SJCRH30 (cell line): Measurements from ENCODE around the gene CBX6. TPM values are rescaled to one million over a fixed set of nuclear protein-coding genes. Genes with fewer than 3 reads are reported as not detected.
A peak's percentile ranks its signal among the peaks of the same experiment; 100 is the strongest.

Experiments used
- DNase-seq, 2 experiments: peaks; one replicate each; pipeline ENCODE4 v3.0.0-alpha.2; 2015 to 2020
- H3K27ac ChIP-seq: fragments of 250-450 bp; sonication (Bioruptor Pico); 2 replicates; pipeline ENCODE4 v1.5.1; 2020; ENCODE audit warnings: mild to moderate bottlenecking, moderate library complexity
- H3K27me3 ChIP-seq: fragments of 250-450 bp; sonication (Bioruptor Pico); 2 replicates; pipeline ENCODE4 v1.5.1; 2020; ENCODE audit warnings: mild to moderate bottlenecking, moderate library complexity
- H3K36me3 ChIP-seq: fragments of 250-450 bp; sonication (Bioruptor Pico); 2 replicates; pipeline ENCODE4 v1.5.1; 2020; ENCODE audit warnings: mild to moderate bottlenecking, moderate library complexity
- H3K4me1 ChIP-seq: fragments of 250-450 bp; sonication (Bioruptor Pico); 2 replicates; pipeline ENCODE4 v1.5.1; 2020; ENCODE audit warnings: mild to moderate bottlenecking, moderate library complexity
- H3K4me3 ChIP-seq: fragments of 250-450 bp; sonication (Bioruptor Pico); 2 replicates; pipeline ENCODE4 v1.5.1; 2020; ENCODE audit warnings: mild to moderate bottlenecking, moderate library complexity
- H3K9me3 ChIP-seq: fragments of 250-450 bp; sonication (Bioruptor Pico); replicated peaks from 2 replicates; pipeline ENCODE4 v1.5.1; 2020; ENCODE audit warnings: mild to moderate bottlenecking, moderate library complexity
- total RNA-seq: library from RNA; depleted of rRNA; stranded (reverse); fragments of >200 nt; shearing (Covaris generic); gene quantifications from 2 replicates; pipeline ENCODE4 v1.2.3, GENCODE V29; 2014

The CBX6 gene
- total RNA-seq, 1 experiment from 2014 or later: 40.5 TPM

DNA sequence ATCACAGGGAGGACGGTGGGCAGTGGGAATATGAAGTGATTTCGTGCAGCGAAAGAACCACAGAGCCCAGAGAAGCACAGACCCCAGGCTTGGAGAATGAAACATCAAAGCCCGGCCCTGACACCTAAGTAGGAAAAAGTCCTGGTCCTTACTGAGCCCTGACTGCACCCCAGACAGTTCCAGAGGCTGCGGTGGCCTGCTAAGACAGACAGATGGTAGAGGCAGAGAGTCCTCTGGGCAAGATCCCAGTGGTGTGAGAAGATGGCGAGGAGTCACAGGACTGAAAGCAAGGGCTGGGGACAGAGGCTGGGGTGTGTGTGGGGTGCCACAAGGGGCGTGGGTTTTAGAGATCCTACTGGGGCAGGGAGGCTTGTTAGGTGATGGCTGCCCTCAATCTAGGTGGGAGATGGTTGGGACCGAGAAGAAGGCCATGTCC, 3.7 kb downstream of the CBX6 start:
- Histone ChIP-seq H3K27me3 (no peaks in the 10 kb centered on the region), H3K27ac (no peak overlapping the region), H3K4me3 (no peak overlapping the region), H3K9me3 (no peaks in the 10 kb centered on the region), H3K36me3 (peaks cover 2% of the 10 kb centered on the region; the same call in 1 of the 2 replicates), H3K4me1 (peaks cover 6% of the 10 kb centered on the region; the same call in 1 of the 2 replicates)
- DNase-seq: no peak

DNA sequence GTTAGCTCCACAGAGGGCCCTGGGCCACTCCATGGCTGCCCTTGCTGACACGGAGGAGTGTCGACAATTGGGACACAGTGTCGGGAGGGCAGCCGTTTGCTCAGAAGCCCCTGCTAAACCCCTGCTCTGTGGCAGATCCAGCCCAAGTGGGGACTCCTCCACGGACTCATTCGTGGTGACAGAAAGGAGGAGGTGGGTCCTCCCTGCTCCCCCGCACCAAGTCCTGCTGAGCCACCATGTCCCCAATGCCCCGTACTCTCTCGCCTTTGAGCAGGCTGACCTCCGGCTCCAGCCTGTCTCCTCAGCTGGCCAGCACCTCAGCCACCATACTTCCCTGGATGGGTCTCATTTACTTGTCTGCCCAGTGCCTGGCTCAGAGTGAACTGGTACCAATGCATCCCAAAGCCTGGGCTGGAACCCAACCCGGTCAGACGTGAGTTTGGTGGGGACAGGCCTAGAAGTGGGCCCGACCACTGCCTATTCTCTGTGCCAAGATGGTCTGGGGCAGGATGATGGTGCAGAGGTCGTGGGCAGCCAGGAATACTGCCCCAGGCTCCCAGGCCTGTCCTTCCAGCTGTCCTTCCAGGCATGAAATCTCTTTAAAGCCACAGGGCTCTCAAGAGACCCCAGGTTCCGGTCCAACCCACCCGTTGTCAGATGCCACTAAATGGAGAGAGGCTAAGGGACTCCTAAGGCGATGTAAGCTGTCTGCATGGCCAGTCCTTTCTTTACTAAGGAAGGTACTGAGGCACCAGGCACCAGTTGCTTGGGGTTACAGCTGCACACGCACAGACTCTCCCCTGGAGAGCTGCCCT, 4.3 kb downstream of the CBX6 start:
- no peak for DNase-seq

DNA sequence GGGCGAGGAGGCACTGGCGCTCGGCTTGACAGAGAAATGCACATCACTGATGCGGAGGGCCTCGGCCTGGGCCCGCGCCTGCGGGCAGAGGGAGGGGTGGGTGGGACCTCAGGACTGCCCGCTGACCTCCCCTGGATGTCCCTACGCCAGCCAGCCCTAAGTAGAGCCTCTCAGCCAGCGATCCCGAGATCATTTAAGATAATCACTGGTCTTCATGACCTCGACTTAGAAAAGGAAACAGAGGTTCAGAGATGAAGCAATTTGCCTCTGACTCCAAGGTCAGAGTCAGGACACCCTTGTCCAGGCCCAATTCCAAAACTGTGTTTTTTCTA, 4.9 kb downstream of the CBX6 start:
- Histone ChIP-seq H3K36me3 (peaks cover 2% of the 10 kb centered on the region; the same call in 1 of the 2 replicates), H3K4me3 (no peak overlapping the region), H3K27me3 (no peaks in the 10 kb centered on the region), H3K27ac (no peak overlapping the region), H3K9me3 (no peaks in the 10 kb centered on the region), H3K4me1 (peaks cover 6% of the 10 kb centered on the region; the same call in 1 of the 2 replicates)
- no peak for DNase-seq

More for the DNA sequence above, 4.3 kb downstream of the CBX6 start:
- Histone ChIP-seq H3K9me3 (no peaks in the 10 kb centered on the region), H3K27ac (no peak overlapping the region), H3K27me3 (no peaks in the 10 kb centered on the region), H3K4me3 (no peak overlapping the region), H3K4me1 (peaks cover 6% of the 10 kb centered on the region; the same call in 1 of the 2 replicates), H3K36me3 (peaks cover 2% of the 10 kb centered on the region; the same call in 1 of the 2 replicates)

DNA sequence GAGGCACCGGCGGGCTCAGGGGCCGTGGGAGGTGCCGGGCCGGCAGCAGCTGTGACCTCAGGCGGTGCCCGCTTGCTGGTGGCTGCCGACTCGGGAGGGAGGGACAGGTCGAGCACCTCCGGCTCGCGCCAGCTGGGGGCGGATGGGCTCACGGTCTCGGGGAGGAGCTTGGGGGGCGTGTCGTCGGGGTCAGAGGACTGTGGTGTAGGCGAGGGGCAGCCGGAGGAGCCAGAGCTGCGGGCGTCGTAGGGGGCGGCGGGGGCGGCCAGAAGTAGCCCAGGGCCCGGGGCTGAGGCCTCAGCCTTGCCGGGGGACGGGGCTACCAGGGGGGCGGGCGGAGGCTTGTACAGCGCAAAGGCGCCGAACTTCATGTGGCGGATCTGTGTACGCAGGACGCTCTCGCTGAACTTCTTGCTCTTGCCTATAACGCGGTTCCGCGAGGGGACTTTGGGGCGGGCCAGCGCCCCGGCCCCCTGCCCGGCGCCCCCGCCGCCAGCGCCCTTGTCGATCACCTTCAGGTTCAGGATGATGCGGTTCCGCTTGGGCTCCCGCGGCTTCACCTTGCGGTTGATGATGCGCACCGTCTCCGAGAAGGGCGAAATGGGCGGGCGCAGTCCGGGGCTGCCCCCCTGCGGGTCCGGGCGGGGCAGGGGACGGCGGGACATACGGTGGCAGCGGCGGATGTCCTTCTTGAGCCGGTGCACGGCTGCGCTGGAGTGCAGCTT, 5.5 kb downstream of the CBX6 start:
- H3K27me3 ChIP-seq: no peaks in the 10 kb centered on the region
- peaks cover 6% of the 10 kb centered on the region; the same call in 1 of the 2 replicates for H3K4me1 ChIP-seq
- H3K36me3 ChIP-seq: peaks cover 2% of the 10 kb centered on the region; the same call in 1 of the 2 replicates
- H3K27ac ChIP-seq: no peak overlapping the region
- no peak for DNase-seq
- H3K4me3 ChIP-seq: no peak overlapping the region
- H3K9me3 ChIP-seq: no peaks in the 10 kb centered on the region

DNA sequence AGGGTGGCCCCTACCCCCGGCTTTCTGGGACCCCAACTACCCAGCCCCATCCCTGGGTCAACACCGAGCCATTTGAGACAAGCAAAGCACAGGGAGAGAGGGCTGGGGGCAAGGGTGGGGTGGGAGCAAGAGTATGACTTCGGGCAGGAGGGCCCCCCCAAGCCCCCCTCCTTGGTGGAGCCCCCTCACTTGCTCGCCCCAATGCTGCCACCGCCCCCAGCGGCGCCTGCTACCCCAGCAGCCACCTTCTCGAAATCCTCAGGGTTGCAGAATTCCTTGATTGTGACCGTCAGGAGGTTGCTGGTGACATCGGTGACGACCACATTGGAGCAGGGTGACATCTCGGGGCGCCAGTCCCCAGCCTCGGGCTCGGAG, 6.0 kb downstream of the CBX6 start:
- peaks cover 2% of the 10 kb centered on the region; the same call in 1 of the 2 replicates for H3K36me3 ChIP-seq
- H3K27ac ChIP-seq: no peak overlapping the region
- H3K27me3 ChIP-seq: no peaks in the 10 kb centered on the region
- no peak for DNase-seq
- no peaks in the 10 kb centered on the region for H3K9me3 ChIP-seq
- no peak overlapping the region for H3K4me3 ChIP-seq
- H3K4me1 ChIP-seq: peaks cover 6% of the 10 kb centered on the region; the same call in 1 of the 2 replicates

DNA sequence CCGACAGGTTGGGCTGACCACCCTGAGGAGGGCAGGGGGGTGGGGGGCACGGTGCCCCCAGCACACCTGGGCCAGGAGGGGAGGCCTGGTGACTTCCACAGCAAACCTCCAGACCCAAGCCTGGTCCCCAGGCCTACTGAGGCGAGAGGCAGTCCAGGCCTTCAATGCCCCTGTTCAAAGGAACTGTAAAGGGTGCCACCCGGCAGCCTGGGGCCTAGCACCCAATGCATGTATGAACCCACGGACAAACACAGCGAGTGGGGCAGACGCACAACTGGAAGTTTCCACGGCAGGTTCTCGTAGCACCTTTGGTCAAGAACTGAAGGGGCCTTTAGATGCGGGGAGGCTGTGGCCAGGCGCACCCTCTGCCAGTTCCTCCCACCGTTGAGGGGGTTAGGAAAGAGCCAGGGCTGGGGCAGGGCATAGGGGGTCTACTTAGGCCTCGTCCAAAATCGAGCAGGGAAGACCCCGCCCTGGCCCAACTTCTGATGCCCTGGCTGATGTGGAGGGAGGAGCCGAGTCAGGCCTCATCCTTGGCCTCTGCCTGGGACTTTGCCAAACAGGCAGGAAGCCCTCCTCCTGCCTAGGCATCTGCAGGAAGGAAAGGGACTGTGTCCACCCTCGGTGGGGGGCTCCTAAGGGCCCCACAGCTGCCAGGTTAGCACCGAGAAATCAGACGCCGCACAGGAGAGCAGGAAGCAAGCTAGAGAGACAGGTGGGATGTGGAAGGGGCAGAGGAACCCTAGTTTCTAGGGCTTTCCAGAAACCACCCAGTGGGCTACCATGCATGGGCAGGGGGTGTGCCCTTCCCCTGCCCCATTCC, 6.6 kb downstream of the CBX6 start:
- Histone ChIP-seq H3K4me1 (peaks cover under 1% of the 10 kb centered on the region; the same call in 1 of the 2 replicates), H3K27ac (no peak overlapping the region), H3K27me3 (no peaks in the 10 kb centered on the region), H3K9me3 (no peaks in the 10 kb centered on the region), H3K36me3 (peaks cover 2% of the 10 kb centered on the region; the same call in 1 of the 2 replicates), H3K4me3 (no peak overlapping the region)
- DNase-seq: no peak

DNA sequence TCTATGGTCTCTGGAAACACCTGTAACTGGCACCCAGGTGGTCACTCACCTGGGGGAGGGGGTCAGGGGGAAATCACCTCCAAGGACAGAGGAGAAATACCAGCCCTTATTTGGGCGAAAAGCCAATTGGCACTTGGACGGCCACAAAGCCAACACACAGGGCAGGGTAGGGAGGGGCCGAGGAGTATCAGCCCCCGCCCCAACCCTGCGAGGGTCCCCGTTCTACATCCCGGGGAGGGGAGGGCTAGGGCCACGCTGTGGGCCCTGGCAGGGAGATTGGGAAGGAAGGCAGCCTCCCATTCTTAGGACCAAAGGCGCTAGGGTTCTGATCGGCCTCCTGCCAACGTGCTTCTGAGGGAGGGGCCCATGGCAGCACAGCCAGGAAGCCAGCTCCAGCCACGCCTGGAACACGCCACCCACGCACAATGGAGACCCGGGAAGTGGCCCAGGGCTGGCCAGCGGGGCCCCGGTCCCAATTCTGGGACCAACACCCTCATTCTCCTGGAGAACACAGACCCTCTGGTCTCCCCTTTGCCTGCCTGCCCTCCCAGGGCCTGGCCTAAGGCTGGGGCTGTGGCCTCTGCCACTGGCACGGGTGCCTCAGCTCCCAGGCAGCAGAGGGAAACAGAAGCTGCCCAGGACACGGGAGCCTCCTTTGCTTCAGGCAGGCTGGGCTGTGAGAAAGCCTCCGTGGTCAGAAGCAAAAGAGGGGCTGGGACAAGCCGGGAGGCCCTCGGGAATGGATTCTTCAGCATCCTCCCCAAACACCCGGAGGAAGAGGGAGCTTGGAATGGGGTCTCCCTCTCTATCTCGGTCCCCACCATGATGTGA, 7.4 kb downstream of the CBX6 start:
- H3K9me3 ChIP-seq: no peaks in the 10 kb centered on the region
- no peaks in the 10 kb centered on the region for H3K4me1 ChIP-seq
- no peak overlapping the region for H3K27ac ChIP-seq
- DNase-seq: no peak
- 0 out of 2 replicates have a peak, but pooled peaks cover 2% of the 10 kb centered on the region for H3K36me3 ChIP-seq
- H3K27me3 ChIP-seq: no peaks in the 10 kb centered on the region
- H3K4me3 ChIP-seq: no peak overlapping the region

DNA sequence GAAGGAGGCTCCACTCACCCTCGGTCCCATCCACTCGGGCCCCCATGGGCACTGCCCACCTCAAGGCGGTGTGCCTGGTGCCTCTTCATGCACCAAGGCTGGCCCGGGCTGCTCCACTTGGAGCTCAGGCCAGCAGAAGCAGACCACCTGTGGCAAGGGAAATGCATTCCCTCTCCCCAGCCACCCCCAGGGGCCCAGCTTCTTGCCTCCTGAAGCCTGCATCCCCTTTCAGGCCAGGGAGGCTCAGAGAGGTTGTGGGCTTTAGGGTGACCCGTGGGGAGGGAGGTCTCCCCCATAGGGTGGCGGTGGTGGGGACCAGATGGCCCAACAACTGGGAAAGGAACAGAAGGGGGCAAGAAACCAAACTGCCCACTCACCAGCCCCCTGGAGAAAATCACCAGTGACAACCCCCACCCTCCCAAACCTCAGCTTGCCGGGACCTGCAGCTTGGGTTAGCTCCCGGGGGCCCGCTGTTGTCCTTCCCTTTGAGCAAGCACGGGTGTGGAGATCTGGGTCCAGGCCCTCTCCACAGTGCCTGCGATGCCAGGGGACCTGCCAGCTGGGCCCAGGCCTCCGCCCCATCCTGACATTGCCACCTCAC, 8.4 kb downstream of the CBX6 start:
- no peak for DNase-seq
- Histone ChIP-seq H3K9me3 (no peaks in the 10 kb centered on the region), H3K27ac (no peak overlapping the region)

DNA sequence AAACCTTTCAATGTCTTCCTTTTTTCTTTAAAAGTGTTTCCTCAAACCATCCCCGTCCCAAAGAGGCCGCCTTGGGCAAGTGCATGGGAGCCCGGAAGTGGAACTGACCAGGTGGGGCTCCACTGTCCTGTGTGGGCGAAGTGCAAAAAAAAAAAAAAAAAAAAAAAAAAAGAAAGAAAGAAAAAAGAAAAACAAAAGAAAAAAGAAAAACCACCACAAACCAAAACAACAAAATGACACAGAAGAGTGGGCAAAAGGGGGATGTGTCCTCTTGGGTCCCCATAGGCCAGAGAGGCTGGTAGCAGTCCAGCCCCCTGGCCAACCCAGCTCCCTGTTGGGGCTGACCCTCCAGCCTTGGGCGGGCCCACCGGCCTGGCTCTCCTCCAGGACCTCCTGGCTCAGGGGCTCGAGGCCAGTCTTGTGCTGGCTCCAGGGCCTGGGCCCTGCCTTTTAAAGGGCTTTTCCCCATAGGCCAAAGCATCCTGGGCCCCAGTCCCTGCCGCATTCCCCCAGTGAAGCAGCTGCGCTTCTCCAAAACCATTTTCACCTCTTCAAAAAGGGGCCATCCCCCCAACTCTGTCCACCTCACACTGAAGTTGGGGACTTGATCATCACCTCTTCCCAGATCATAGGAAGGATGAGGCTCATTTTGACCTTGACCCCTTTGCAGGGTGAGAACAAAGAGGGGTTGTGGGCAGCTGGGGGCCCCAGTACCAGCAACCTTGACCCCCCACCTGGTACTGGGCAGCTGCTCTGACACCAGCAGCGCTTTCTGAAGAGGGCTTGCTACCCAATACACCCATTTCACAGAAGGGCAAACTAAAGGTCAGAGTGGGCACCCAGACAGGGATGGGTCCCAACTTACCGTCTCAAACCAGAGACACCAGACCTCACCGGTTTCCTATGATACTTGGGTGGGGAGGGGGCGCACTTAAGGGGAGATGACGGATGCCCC, 9.4 kb downstream of the CBX6 start:
- H3K36me3 ChIP-seq: no peaks in the 10 kb centered on the region
- no peaks in the 10 kb centered on the region for H3K4me1 ChIP-seq
- H3K9me3 ChIP-seq: no peaks in the 10 kb centered on the region
- DNase-seq: peak; percentile 59 to 61
- no peak overlapping the region for H3K4me3 ChIP-seq
- H3K27me3 ChIP-seq: no peaks in the 10 kb centered on the region
- no peak overlapping the region for H3K27ac ChIP-seq

More for the DNA sequence above, 8.4 kb downstream of the CBX6 start:
- Histone ChIP-seq H3K4me1 (no peaks in the 10 kb centered on the region), H3K27me3 (no peaks in the 10 kb centered on the region), H3K36me3 (no peaks in the 10 kb centered on the region), H3K4me3 (no peak overlapping the region)

DNA sequence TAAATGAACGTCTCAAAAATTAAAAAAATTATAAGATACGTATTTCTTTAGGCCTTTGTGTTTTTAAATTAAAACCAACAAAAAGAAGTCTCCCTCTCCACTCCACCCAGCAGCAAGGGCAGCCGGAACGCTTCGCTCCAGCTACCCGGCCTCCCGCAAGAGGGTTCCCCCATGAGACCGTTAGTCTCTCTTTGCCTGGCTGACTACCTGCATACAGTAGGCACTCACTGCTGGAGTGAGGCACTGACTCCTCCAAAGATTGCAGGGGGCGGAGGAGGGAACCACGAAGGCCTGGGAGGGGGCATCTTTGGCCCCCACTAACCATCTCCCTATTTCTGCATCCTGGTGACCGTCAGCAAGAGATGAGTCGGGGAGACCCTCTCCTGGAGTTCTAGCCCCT, 10.1 kb downstream of the CBX6 start:
- Histone ChIP-seq H3K4me3 (no peak overlapping the region), H3K27ac (no peak overlapping the region), H3K9me3 (no peaks in the 10 kb centered on the region), H3K36me3 (no peaks in the 10 kb centered on the region), H3K27me3 (no peaks in the 10 kb centered on the region), H3K4me1 (no peaks in the 10 kb centered on the region)
- DNase-seq: no peak

DNA sequence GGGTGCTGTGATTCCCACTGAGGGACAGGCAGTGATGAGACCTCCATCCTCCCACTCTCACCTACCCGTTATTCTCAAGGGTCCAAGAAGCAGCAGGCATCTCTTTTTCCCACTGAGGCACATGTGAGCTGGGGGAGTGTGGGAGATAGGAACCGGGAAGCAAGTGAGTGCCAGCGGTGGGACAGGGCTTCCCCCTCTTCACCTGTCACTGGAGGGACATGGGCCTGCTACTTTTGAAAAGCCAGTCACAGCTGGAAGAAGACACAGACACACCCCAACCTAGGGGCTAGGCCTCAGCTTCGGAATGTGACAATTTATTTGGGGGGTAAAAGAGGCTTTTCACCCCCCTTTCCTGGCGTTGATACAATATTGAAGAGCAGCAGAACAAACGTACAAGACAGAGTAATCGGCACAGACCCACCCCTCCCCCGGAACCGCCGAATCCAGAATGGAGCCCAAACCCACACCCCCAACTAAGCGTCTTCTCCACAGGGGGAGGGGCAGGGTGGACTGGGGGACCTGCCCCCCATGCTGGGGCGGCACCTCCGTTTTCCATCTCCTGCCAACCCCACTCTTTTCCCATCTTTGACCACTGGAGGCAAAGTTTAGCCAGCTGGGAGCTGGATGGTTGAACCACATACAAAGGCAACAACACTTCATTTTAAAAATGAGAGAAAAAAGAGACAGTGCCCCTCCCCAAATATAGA, 10.7 kb downstream of the CBX6 start:
- DNase-seq: no peak
- H3K27me3 ChIP-seq: no peaks in the 10 kb centered on the region
- H3K27ac ChIP-seq: no peak overlapping the region
- no peaks in the 10 kb centered on the region for H3K9me3 ChIP-seq
- no peaks in the 10 kb centered on the region for H3K36me3 ChIP-seq
- H3K4me1 ChIP-seq: no peaks in the 10 kb centered on the region
- H3K4me3 ChIP-seq: no peak overlapping the region
